SK-N-SH treated with all-trans-retinoic acid at 6 μM for 48 hours (cell line): ENCODE results near the gene MARCHF9.

ENCODE experiments used
- ARNTL ChIP-seq: fragments of 450-650 bp; formaldehyde crosslinking; IDR thresholded peaks from 2 replicates; pipeline ENCODE4 v1.5.0; 2020; ENCODE audit warnings: low read depth, mild to moderate bottlenecking, moderate library complexity, borderline replicate concordance
- BACH2 ChIP-seq: fragments of 250-450 bp; sonication (Bioruptor Pico); IDR thresholded peaks from 2 replicates; pipeline ENCODE4 v1.9.0; 2021; ENCODE audit warnings: mild to moderate bottlenecking, borderline replicate concordance
- CSDC2 ChIP-seq: fragments of 250-450 bp; sonication (Bioruptor Pico); IDR thresholded peaks from 2 replicates; pipeline ENCODE4 v1.5.0; 2020; ENCODE audit warnings: mild to moderate bottlenecking, moderate library complexity
- ISL1 ChIP-seq: fragments of 250-450 bp; sonication (Bioruptor Pico); IDR thresholded peaks from 2 replicates; pipeline ENCODE4 v2.1.2; 2022; ENCODE audit warnings: mild to moderate bottlenecking, moderate library complexity
- OSR1 ChIP-seq: fragments of 250-450 bp; sonication (Bioruptor Pico); IDR thresholded peaks from 2 replicates; pipeline ENCODE4 v1.8.0; 2022; ENCODE audit warnings: moderate library complexity, mild to moderate bottlenecking, inconsistent platforms
- PPARA ChIP-seq: fragments of 250-450 bp; sonication (Bioruptor Pico); IDR thresholded peaks from 2 replicates; pipeline ENCODE4 v1.5.0; 2020; ENCODE audit warnings: mild to moderate bottlenecking, borderline replicate concordance
- RARB ChIP-seq: fragments of 250-450 bp; sonication (Bioruptor Pico); IDR thresholded peaks from 2 replicates; pipeline ENCODE4 v1.8.0; 2021; ENCODE audit warnings: mild to moderate bottlenecking, moderate library complexity
- SNAI2 ChIP-seq: fragments of 250-450 bp; sonication (Bioruptor Pico); IDR thresholded peaks from 2 replicates; pipeline ENCODE4 v1.5.0; 2020; ENCODE audit warnings: mild to moderate bottlenecking, moderate library complexity
- TCF4 ChIP-seq: fragments of 250-450 bp; sonication (Bioruptor Pico); IDR thresholded peaks from 2 replicates; pipeline ENCODE4 v1.8.0; 2021; ENCODE audit warnings: mild to moderate bottlenecking, moderate library complexity, borderline replicate concordance
- ZFP3 ChIP-seq: fragments of 250-450 bp; sonication (Bioruptor Pico); IDR thresholded peaks from 2 replicates; pipeline ENCODE4 v1.5.0; 2020; ENCODE audit warnings: mild to moderate bottlenecking, moderate library complexity
- ZFP30 ChIP-seq: fragments of 450-650 bp; formaldehyde crosslinking; IDR thresholded peaks from 2 replicates; pipeline ENCODE4 v1.5.0; 2022; ENCODE audit warnings: mild to moderate bottlenecking, moderate library complexity
- TF ChIP-seq, protein P1 (sequence below): fragments of 250-450 bp; sonication (Bioruptor Pico); IDR thresholded peaks from 2 replicates; pipeline ENCODE4 v1.8.0; 2020; ENCODE audit warnings: mild to moderate bottlenecking, moderate library complexity, borderline replicate concordance
- TF ChIP-seq, protein P2 (sequence below): fragments of 250-450 bp; sonication (Bioruptor Pico); IDR thresholded peaks from 2 replicates; pipeline ENCODE4 v1.5.0; 2020; ENCODE audit warnings: mild to moderate bottlenecking, moderate library complexity
- TF ChIP-seq, protein P3 (sequence below): fragments of 250-450 bp; sonication (Bioruptor Pico); IDR thresholded peaks from 2 replicates; pipeline ENCODE4 v1.5.1; 2021; ENCODE audit warnings: mild to moderate bottlenecking, moderate library complexity

DNA sequence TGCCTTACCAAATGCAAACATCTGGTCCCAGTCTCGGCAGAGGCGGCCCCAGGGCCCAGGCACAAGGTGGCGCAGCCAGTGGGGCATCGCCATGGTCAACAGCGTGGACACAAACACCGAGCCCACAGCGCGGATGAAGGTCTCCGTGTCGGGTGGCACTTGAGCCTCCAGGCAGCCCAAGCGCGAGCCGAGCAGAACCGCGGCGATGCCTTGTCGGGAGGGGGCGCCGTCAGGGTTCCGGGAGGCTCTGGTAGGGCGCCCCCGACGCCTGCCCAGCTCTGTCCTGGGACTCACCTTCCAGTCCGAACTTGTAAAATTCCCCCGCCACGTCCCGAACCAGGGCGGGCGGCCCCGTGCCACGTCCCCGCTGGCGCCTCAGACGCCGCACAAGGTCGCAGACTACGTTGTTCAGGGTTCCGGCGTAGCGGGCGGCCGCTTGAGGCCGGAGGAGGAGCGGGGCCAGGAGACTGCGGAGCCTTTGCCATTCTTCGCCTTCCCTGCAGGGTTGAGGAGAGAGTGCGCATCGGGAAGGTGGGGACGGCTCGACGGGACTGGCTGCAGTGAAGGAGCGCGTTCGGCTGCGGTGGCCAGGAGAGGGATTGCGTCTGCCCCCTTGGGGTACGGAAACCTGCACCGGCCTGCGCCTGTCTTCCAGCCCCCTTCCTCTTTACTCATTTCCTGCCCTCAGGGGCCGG lies 10.2 kb downstream of the MARCHF9 start:
- TF ChIP-seq, protein P1, sequence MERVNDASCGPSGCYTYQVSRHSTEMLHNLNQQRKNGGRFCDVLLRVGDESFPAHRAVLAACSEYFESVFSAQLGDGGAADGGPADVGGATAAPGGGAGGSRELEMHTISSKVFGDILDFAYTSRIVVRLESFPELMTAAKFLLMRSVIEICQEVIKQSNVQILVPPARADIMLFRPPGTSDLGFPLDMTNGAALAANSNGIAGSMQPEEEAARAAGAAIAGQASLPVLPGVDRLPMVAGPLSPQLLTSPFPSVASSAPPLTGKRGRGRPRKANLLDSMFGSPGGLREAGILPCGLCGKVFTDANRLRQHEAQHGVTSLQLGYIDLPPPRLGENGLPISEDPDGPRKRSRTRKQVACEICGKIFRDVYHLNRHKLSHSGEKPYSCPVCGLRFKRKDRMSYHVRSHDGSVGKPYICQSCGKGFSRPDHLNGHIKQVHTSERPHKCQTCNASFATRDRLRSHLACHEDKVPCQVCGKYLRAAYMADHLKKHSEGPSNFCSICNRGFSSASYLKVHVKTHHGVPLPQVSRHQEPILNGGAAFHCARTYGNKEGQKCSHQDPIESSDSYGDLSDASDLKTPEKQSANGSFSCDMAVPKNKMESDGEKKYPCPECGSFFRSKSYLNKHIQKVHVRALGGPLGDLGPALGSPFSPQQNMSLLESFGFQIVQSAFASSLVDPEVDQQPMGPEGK: no peak
- TF ChIP-seq, protein P2, sequence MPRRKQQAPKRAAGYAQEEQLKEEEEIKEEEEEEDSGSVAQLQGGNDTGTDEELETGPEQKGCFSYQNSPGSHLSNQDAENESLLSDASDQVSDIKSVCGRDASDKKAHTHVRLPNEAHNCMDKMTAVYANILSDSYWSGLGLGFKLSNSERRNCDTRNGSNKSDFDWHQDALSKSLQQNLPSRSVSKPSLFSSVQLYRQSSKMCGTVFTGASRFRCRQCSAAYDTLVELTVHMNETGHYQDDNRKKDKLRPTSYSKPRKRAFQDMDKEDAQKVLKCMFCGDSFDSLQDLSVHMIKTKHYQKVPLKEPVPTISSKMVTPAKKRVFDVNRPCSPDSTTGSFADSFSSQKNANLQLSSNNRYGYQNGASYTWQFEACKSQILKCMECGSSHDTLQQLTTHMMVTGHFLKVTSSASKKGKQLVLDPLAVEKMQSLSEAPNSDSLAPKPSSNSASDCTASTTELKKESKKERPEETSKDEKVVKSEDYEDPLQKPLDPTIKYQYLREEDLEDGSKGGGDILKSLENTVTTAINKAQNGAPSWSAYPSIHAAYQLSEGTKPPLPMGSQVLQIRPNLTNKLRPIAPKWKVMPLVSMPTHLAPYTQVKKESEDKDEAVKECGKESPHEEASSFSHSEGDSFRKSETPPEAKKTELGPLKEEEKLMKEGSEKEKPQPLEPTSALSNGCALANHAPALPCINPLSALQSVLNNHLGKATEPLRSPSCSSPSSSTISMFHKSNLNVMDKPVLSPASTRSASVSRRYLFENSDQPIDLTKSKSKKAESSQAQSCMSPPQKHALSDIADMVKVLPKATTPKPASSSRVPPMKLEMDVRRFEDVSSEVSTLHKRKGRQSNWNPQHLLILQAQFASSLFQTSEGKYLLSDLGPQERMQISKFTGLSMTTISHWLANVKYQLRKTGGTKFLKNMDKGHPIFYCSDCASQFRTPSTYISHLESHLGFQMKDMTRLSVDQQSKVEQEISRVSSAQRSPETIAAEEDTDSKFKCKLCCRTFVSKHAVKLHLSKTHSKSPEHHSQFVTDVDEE (CRISPR knock-in tag): no peak
- TF ChIP-seq SNAI2 (CRISPR knock-in tag) (no peak), ZFP30 (no peak), CSDC2 (CRISPR knock-in tag) (no peak), ISL1 (CRISPR knock-in tag) (no peak), RARB (no peak), BACH2 (CRISPR knock-in tag) (no peak), OSR1 (CRISPR knock-in tag) (no peak), ARNTL (no peak), ZFP3 (CRISPR knock-in tag) (no peak), PPARA (no peak), TCF4 (CRISPR knock-in tag) (no peak)
- TF ChIP-seq, protein P3, sequence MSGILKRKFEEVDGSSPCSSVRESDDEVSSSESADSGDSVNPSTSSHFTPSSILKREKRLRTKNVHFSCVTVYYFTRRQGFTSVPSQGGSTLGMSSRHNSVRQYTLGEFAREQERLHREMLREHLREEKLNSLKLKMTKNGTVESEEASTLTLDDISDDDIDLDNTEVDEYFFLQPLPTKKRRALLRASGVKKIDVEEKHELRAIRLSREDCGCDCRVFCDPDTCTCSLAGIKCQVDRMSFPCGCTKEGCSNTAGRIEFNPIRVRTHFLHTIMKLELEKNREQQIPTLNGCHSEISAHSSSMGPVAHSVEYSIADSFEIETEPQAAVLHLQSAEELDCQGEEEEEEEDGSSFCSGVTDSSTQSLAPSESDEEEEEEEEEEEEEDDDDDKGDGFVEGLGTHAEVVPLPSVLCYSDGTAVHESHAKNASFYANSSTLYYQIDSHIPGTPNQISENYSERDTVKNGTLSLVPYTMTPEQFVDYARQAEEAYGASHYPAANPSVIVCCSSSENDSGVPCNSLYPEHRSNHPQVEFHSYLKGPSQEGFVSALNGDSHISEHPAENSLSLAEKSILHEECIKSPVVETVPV (CRISPR knock-in tag): no peak
